AG04450 (cell line): ENCODE results near the gene INTS7. TPM values are rescaled to one million over a fixed set of nuclear protein-coding genes. Genes with fewer than 3 reads are reported as not detected.

Experiments used
- CTCF ChIA-PET: fragments of 300-600, 350-600 bp; formaldehyde crosslinking; extraction: SDS; loops from one replicate; lab custom pipeline; 2022; ENCODE audit warnings: antibody characterized with exemption, inconsistent platforms; lab: Charles Lee
- POLR2A ChIA-PET: fragments of 350-600 bp; formaldehyde crosslinking; extraction: SDS; loops from one replicate; lab custom pipeline; 2021; ENCODE audit warnings: antibody characterized with exemption, inconsistent platforms; lab: Yijun Ruan, JAX
- DNase-seq: peaks from one replicate; pipeline ENCODE4 v3.0.0-alpha.2; 2011; ENCODE audit warnings: low read depth, low spot score
- H3K27ac ChIP-seq: one replicate; pipeline ENCODE4 v1.5.1; 2012; ENCODE audit warnings: low read depth, low read length, control low read depth
- H3K27me3 ChIP-seq: one replicate; pipeline ENCODE4 v1.6.0; 2012; ENCODE audit warnings: low read length; ENCODE audit not compliant: control insufficient read depth, insufficient read depth
- H3K4me3 ChIP-seq: 2 replicates; pipeline ENCODE4 v1.5.1; 2011; ENCODE audit warnings: mild to moderate bottlenecking, low read depth, low read length, control low read depth
- H3K9me3 ChIP-seq: 2 replicates; pipeline ENCODE4 v1.5.1; 2012; ENCODE audit warnings: low read length; ENCODE audit not compliant: control insufficient read depth, insufficient read depth
- CTCF ChIP-seq: IDR thresholded peaks from 2 replicates; pipeline ENCODE4 v1.5.1; 2011; ENCODE audit warnings: low read depth, low read length, control low read depth, inconsistent platforms
- polyA plus RNA-seq: library from polyadenylated mRNA; depleted of rRNA; stranded (reverse); fragments of >200 nt; gene quantifications from 2 replicates; pipeline ENCODE4 v1.2.3, GENCODE V29; 2011

The INTS7 gene
- polyA plus RNA-seq, 1 experiment = 20.1 TPM

GRCh38 chr1:212039622-212040021 is 4.3 kb upstream of the INTS7 start:
- DNase-seq = no peak
- no peaks in the 10 kb centered on the region for H3K9me3 ChIP-seq
- no peak overlapping the region for H3K27ac ChIP-seq
- H3K27me3 ChIP-seq = no peaks in the 10 kb centered on the region
- ChIA-PET CTCF (interaction anchor here (1.2 to 2.4 kb wide), 5 partner anchors 24 to 416 kb away, joined by 3 to 12 read pairs (median 9); no protein-coding TSS in a partner anchor), POLR2A (no interaction called here)
- H3K4me3 ChIP-seq = no peak overlapping the region
- no peak for TF ChIP-seq CTCF

DNA sequence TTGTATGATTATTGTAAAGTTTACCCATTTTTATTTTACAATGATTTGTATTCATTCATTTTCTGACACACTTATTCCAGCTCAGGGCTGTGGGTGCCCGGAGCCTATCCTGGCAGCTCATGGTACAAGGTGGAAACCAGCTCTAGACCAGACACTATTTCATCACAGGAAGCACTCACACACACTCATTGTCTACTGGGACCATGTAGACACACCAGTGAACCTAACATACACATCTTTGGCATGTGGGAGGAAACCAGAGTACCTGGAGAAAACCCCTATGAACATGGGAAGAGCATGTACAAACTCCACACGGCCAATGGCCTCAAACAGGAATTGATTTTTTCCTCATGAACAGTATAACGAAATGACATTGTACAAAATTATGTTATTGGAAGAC is 2.5 kb upstream of the INTS7 start:
- ChIA-PET CTCF (interaction anchor here (0.7 to 7.4 kb wide), 3 partner anchors 13 to 357 kb away, joined by 3 to 304 read pairs (median 3); no protein-coding TSS in a partner anchor), POLR2A (no interaction called here)
- no peak for TF ChIP-seq CTCF
- Histone ChIP-seq H3K4me3 (no peak overlapping the region), H3K27ac (no peak overlapping the region), H3K9me3 (no peaks in the 10 kb centered on the region), H3K27me3 (no peaks in the 10 kb centered on the region)
- no peak for DNase-seq

DNA sequence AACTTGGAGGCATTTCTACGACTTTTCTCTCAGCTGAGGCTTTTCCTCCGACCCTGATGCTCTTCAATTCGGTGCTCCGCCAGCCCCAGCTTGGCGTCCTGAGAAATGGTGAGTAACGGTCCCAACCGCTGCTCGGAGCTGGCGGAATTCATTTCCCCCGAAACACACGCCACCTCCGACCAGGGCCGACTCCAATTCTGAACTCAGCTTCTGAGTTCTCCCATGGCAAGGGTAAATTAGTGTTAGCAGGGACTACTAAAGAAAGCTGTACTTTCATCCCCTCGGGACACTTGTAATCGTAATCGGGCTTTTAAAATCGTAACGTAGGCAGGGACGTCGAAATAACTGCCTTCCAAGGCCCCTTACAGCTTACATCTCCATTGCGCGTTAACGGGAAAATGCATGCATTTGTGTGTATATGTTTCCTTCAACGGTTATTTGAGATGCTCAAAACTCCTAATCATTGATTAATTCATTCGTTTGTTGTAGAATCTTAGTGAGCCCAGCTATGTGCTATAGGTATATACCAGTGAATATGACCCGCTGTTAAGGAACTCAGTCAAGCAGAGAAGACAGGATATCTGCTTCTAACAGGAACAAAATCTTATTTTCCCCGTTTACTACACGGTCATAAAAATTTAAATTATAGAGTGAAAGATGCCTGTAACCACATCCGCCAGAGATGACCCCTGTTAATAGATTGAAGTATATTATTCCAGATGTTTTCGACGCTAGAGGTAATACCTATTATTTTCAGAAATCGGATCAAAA is 663 bp upstream of the INTS7 start:
- ChIA-PET CTCF (interaction anchor here (0.5 to 7.4 kb wide), 106 partner anchors 10 to 632 kb away, joined by 3 to 304 read pairs (median 5); partner anchors contain the start of genes NENF and PPP2R5A), POLR2A (interaction anchor here (0.5 to 1.5 kb wide), 6 partner anchors 74 to 572 kb away, joined by 3 to 8 read pairs (median 5); partner anchors contain the start of gene ATF3)
- no peak for DNase-seq
- H3K27ac ChIP-seq = no peak overlapping the region
- H3K9me3 ChIP-seq = no peaks in the 10 kb centered on the region
- TF ChIP-seq CTCF = no peak
- no peaks in the 10 kb centered on the region for H3K27me3 ChIP-seq
- H3K4me3 ChIP-seq = peak overlapping the region; percentile 90

DNA sequence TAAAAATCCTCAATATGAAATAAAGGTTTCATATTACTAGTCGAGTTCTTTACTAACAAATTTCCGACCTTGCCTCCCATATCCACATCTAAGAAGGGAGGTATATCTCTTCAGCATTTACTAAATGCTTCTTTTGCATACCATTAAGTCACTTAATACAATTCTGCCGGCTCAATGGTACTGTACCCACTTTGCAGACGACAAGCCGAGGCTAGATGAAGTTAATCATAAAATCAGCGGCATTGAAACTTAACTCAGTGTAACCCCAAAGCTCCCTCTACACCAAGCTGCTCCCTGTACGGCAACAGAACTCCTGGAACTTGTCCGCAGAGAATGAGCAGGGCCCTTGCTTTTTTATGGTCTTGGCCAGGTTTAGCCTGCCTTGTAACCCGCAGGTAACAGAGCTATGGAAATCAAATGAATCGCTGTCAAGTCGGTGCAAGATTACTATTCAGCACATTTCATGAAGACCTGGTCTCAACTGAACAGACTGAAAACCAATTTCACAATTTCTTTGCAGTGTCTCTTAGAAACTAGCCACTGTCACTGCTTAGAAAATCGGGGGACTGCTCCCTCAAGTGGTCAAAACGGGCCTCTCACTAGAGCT is 738 bp downstream of the INTS7 start:
- CTCF ChIA-PET = interaction anchor here (0.5 to 7.4 kb wide), 78 partner anchors 9 to 976 kb away, joined by 3 to 304 read pairs (median 5); partner anchors contain the start of gene NENF
- no peaks in the 10 kb centered on the region for H3K9me3 ChIP-seq
- peak overlapping the region; percentile 59 for H3K27ac ChIP-seq
- POLR2A ChIA-PET = interaction anchor here (1.2 to 1.5 kb wide), 6 partner anchors 12 to 573 kb away, joined by 3 to 8 read pairs (median 4); partner anchors contain the start of gene ATF3
- no peaks in the 10 kb centered on the region for H3K27me3 ChIP-seq
- peak overlapping the region; percentile 73 for H3K4me3 ChIP-seq
- TF ChIP-seq CTCF = no peak
- DNase-seq = no peak
